ENCODE measurements around the gene SLC25A27.

GRCh38 chr6:46626228-46626909 lies 26.4 kb upstream of the SLC25A27 start:
- TF ChIP-seq CTCF (conservative IDR thresholded peaks at IDR 0.05), result peak; percentile 85
- no peak for TF ChIP-seq ZFX (IDR thresholded peaks at IDR 0.05)
